ENCODE data around the gene OGFRL1.

The OGFRL1 gene

GRCh38 chr6:71277926-71278600 lies 10.5 kb upstream of the OGFRL1 start:
- WGBS (ENCODE audit: extremely low coverage, insufficient coverage, low lambda C conversion rate), result no CpG with 5 or more reads among the region's 3 CpGs
- DNase-seq, result peak; percentile 41

GRCh38 chr6:71279321-71279720 lies 9.3 kb upstream of the OGFRL1 start:
- Histone ChIP-seq H4K8ac (ENCODE audit: low read depth, low read length) (no peak overlapping the region), H2BK120ac (ENCODE audit: low read depth, low read length) (no peak overlapping the region), H3K27me3 (ENCODE audit: insufficient read depth, low read length, poor library complexity) (no peaks in the 10 kb centered on the region), H3K4me3 (ENCODE audit: low read length) (no peak overlapping the region), H3K4me1 (ENCODE audit: control insufficient read depth, low read depth, low read length) (no peaks in the 10 kb centered on the region), H2BK5ac (ENCODE audit: low read length) (no peak overlapping the region), H2AK5ac (ENCODE audit: low read length) (no peak overlapping the region), H3K4ac (ENCODE audit: low read depth, low read length) (no peak overlapping the region), H3K9ac (ENCODE audit: low read length) (no peak overlapping the region), H4K5ac (ENCODE audit: low read length) (no peak overlapping the region), H3K23ac (ENCODE audit: low read length) (no peak overlapping the region), H3K79me2 (ENCODE audit: control insufficient read depth, insufficient read depth, low read length) (no peaks in the 10 kb centered on the region), H3K4me2 (ENCODE audit: low read length) (no peak overlapping the region), H3K36me3 (ENCODE audit: control insufficient read depth, insufficient read depth, low read length) (no peaks in the 10 kb centered on the region), H3K18ac (ENCODE audit: low read length) (no peak overlapping the region), H3K27ac (ENCODE audit: low read depth, low read length) (no peak overlapping the region), H3K79me1 (ENCODE audit: low read length) (no peaks in the 10 kb centered on the region), H3K56ac (ENCODE audit: low read length) (no peak overlapping the region), H2BK15ac (replicated peaks; ENCODE audit: low read depth) (no peak overlapping the region)
- WGBS (ENCODE audit: extremely low coverage, insufficient coverage, low lambda C conversion rate), result no CpG with 5 or more reads among the region's 2 CpGs
- DNase-seq, result no peak

More at GRCh38 chr6:71277926-71278600, 10.5 kb upstream of the OGFRL1 start:
- H3K4me2 ChIP-seq (ENCODE audit: low read length), result no peak overlapping the region
- H2AK5ac ChIP-seq (ENCODE audit: low read length), result no peak overlapping the region
- H2BK5ac ChIP-seq (ENCODE audit: low read length), result no peak overlapping the region
- H4K5ac ChIP-seq (ENCODE audit: low read length), result no peak overlapping the region
- no peak overlapping the region for H3K9ac ChIP-seq (ENCODE audit: low read length)
- no peaks in the 10 kb centered on the region for H3K4me1 ChIP-seq (ENCODE audit: control insufficient read depth, low read depth, low read length)
- H3K23ac ChIP-seq (ENCODE audit: low read length), result no peak overlapping the region
- no peak overlapping the region for H3K18ac ChIP-seq (ENCODE audit: low read length)
- H2BK15ac ChIP-seq (replicated peaks; ENCODE audit: low read depth), result no peak overlapping the region
- no peaks in the 10 kb centered on the region for H3K27me3 ChIP-seq (ENCODE audit: insufficient read depth, low read length, poor library complexity)
- H4K8ac ChIP-seq (ENCODE audit: low read depth, low read length), result no peak overlapping the region
- H3K4ac ChIP-seq (ENCODE audit: low read depth, low read length), result no peak overlapping the region
- H3K79me1 ChIP-seq (ENCODE audit: low read length), result no peaks in the 10 kb centered on the region
- no peak overlapping the region for H3K4me3 ChIP-seq (ENCODE audit: low read length)
- no peaks in the 10 kb centered on the region for H3K79me2 ChIP-seq (ENCODE audit: control insufficient read depth, insufficient read depth, low read length)
- H2BK120ac ChIP-seq (ENCODE audit: low read depth, low read length), result no peak overlapping the region
- H3K27ac ChIP-seq (ENCODE audit: low read depth, low read length), result no peak overlapping the region
- H3K36me3 ChIP-seq (ENCODE audit: control insufficient read depth, insufficient read depth, low read length), result no peaks in the 10 kb centered on the region
- H3K56ac ChIP-seq (ENCODE audit: low read length), result no peak overlapping the region

DNA sequence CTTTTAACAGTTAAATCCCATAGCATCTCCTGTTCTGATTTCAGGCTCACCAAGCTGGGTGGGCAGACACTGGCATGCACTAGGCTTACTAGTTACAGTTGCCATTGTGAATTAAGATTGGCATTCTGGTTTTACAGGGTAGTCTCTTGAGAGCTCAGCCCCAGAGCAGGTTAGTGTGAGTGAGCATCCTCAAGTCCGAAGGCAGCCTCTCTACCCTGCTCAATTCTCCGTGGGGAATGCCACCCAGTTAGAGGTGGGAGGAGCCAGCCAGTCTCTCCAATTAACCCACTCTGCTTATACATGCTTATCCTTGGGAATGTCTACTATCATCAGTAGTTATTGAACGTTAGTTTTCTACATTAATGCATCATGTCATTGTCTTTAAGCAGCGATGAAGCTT lies 8.9 kb upstream of the OGFRL1 start:
- Histone ChIP-seq H3K79me2 (ENCODE audit: control insufficient read depth, insufficient read depth, low read length) (no peaks in the 10 kb centered on the region), H2BK120ac (ENCODE audit: low read depth, low read length) (no peak overlapping the region), H3K4me3 (ENCODE audit: low read length) (no peak overlapping the region), H3K36me3 (ENCODE audit: control insufficient read depth, insufficient read depth, low read length) (no peaks in the 10 kb centered on the region), H2BK15ac (replicated peaks; ENCODE audit: low read depth) (no peak overlapping the region), H3K27ac (ENCODE audit: low read depth, low read length) (no peak overlapping the region), H2BK5ac (ENCODE audit: low read length) (no peak overlapping the region), H3K79me1 (ENCODE audit: low read length) (no peaks in the 10 kb centered on the region), H3K9ac (ENCODE audit: low read length) (no peak overlapping the region), H3K18ac (ENCODE audit: low read length) (no peak overlapping the region), H3K23ac (ENCODE audit: low read length) (no peak overlapping the region), H4K8ac (ENCODE audit: low read depth, low read length) (no peak overlapping the region), H2AK5ac (ENCODE audit: low read length) (no peak overlapping the region), H3K4ac (ENCODE audit: low read depth, low read length) (no peak overlapping the region), H3K4me1 (ENCODE audit: control insufficient read depth, low read depth, low read length) (no peaks in the 10 kb centered on the region), H3K56ac (ENCODE audit: low read length) (no peak overlapping the region), H4K5ac (ENCODE audit: low read length) (no peak overlapping the region), H3K4me2 (ENCODE audit: low read length) (no peak overlapping the region), H3K27me3 (ENCODE audit: insufficient read depth, low read length, poor library complexity) (no peaks in the 10 kb centered on the region)
- no peak for DNase-seq
- no CpG with 5 or more reads among the region's 4 CpGs for WGBS (ENCODE audit: extremely low coverage, insufficient coverage, low lambda C conversion rate)

- Histone ChIP-seq H4K8ac (ENCODE audit: low read depth, low read length) (no peak overlapping the region), H3K56ac (ENCODE audit: low read length) (no peak overlapping the region), H3K36me3 (ENCODE audit: control insufficient read depth, insufficient read depth, low read length) (no peaks in the 10 kb centered on the region), H3K79me1 (ENCODE audit: low read length) (no peaks in the 10 kb centered on the region), H2BK15ac (replicated peaks; ENCODE audit: low read depth) (no peak overlapping the region), H4K5ac (ENCODE audit: low read length) (no peak overlapping the region), H3K79me2 (ENCODE audit: control insufficient read depth, insufficient read depth, low read length) (no peaks in the 10 kb centered on the region), H2BK120ac (ENCODE audit: low read depth, low read length) (no peak overlapping the region), H2BK5ac (ENCODE audit: low read length) (no peak overlapping the region), H2AK5ac (ENCODE audit: low read length) (no peak overlapping the region), H3K4ac (ENCODE audit: low read depth, low read length) (no peak overlapping the region), H3K27ac (ENCODE audit: low read depth, low read length) (no peak overlapping the region), H3K27me3 (ENCODE audit: insufficient read depth, low read length, poor library complexity) (no peaks in the 10 kb centered on the region), H3K9ac (ENCODE audit: low read length) (no peak overlapping the region), H3K4me2 (ENCODE audit: low read length) (no peak overlapping the region), H3K4me3 (ENCODE audit: low read length) (no peak overlapping the region), H3K18ac (ENCODE audit: low read length) (no peak overlapping the region), H3K4me1 (ENCODE audit: control insufficient read depth, low read depth, low read length) (no peaks in the 10 kb centered on the region), H3K23ac (ENCODE audit: low read length) (no peak overlapping the region)
- WGBS (ENCODE audit: extremely low coverage, insufficient coverage, low lambda C conversion rate), result no CpG with 5 or more reads among the region's 2 CpGs
- no peak for DNase-seq
These were observed 7.9 kb upstream of the OGFRL1 start for GRCh38 chr6:71280701-71281100.

- H3K9ac ChIP-seq (ENCODE audit: low read length), result no peak overlapping the region
These were observed 3.8 kb upstream of the OGFRL1 start for GRCh38 chr6:71284785-71285184.

DNA sequence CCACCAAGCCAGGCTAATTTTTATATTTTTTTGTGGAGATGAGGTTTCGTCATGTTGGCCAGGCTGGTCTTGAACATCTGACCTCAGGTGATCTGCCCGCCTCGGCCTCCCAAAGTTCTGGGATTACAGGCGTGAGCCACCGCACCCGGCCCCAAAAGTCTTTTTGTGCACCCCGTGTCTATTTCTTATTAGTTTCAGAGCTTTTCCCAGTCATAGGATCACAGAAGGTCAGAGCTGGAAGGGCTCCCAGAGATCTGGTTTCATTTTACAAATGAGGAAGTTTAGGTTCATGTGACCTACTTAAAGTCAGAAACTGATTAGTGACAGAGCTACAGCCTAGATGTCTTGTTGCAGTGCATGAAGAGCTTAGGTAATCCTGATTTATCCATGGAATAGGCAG lies 1.6 kb upstream of the OGFRL1 start:
- no peak overlapping the region for H4K5ac ChIP-seq (ENCODE audit: low read length)
- H3K4me1 ChIP-seq (ENCODE audit: control insufficient read depth, low read depth, low read length), result peaks cover 2% of the 10 kb centered on the region
- no peak overlapping the region for H3K23ac ChIP-seq (ENCODE audit: low read length)
- no peak overlapping the region for H3K18ac ChIP-seq (ENCODE audit: low read length)
- no peak overlapping the region for H3K4me2 ChIP-seq (ENCODE audit: low read length)
- H3K56ac ChIP-seq (ENCODE audit: low read length), result no peak overlapping the region
- H4K8ac ChIP-seq (ENCODE audit: low read depth, low read length), result no peak overlapping the region
- no peak overlapping the region for H2BK5ac ChIP-seq (ENCODE audit: low read length)
- no peak overlapping the region for H3K27ac ChIP-seq (ENCODE audit: low read depth, low read length)
- H2AK5ac ChIP-seq (ENCODE audit: low read length), result no peak overlapping the region
- no peaks in the 10 kb centered on the region for H3K79me2 ChIP-seq (ENCODE audit: control insufficient read depth, insufficient read depth, low read length)
- H3K4ac ChIP-seq (ENCODE audit: low read depth, low read length), result no peak overlapping the region
- H3K4me3 ChIP-seq (ENCODE audit: low read length), result no peak overlapping the region
- H3K79me1 ChIP-seq (ENCODE audit: low read length), result peaks cover 2% of the 10 kb centered on the region
- H3K27me3 ChIP-seq (ENCODE audit: insufficient read depth, low read length, poor library complexity), result no peaks in the 10 kb centered on the region
- DNase-seq, result no peak
- no peaks in the 10 kb centered on the region for H3K36me3 ChIP-seq (ENCODE audit: control insufficient read depth, insufficient read depth, low read length)
- H3K9ac ChIP-seq (ENCODE audit: low read length), result no peak overlapping the region
- WGBS (ENCODE audit: extremely low coverage, insufficient coverage, low lambda C conversion rate), result no CpG with 5 or more reads among the region's 7 CpGs
- no peak overlapping the region for H2BK15ac ChIP-seq (replicated peaks; ENCODE audit: low read depth)
- no peak overlapping the region for H2BK120ac ChIP-seq (ENCODE audit: low read depth, low read length)

More at GRCh38 chr6:71284785-71285184, 3.8 kb upstream of the OGFRL1 start:
- Histone ChIP-seq H2BK5ac (ENCODE audit: low read length) (no peak overlapping the region), H3K18ac (ENCODE audit: low read length) (no peak overlapping the region), H3K36me3 (ENCODE audit: control insufficient read depth, insufficient read depth, low read length) (no peaks in the 10 kb centered on the region), H3K4me1 (ENCODE audit: control insufficient read depth, low read depth, low read length) (no peaks in the 10 kb centered on the region), H3K4me3 (ENCODE audit: low read length) (no peak overlapping the region), H2BK120ac (ENCODE audit: low read depth, low read length) (no peak overlapping the region), H4K5ac (ENCODE audit: low read length) (no peak overlapping the region), H2AK5ac (ENCODE audit: low read length) (no peak overlapping the region), H3K4me2 (ENCODE audit: low read length) (no peak overlapping the region), H2BK15ac (replicated peaks; ENCODE audit: low read depth) (no peak overlapping the region), H3K4ac (ENCODE audit: low read depth, low read length) (no peak overlapping the region), H3K23ac (ENCODE audit: low read length) (no peak overlapping the region), H3K27me3 (ENCODE audit: insufficient read depth, low read length, poor library complexity) (no peaks in the 10 kb centered on the region), H3K27ac (ENCODE audit: low read depth, low read length) (no peak overlapping the region), H3K79me2 (ENCODE audit: control insufficient read depth, insufficient read depth, low read length) (no peaks in the 10 kb centered on the region), H3K79me1 (ENCODE audit: low read length) (peaks cover under 1% of the 10 kb centered on the region), H3K56ac (ENCODE audit: low read length) (no peak overlapping the region), H4K8ac (ENCODE audit: low read depth, low read length) (no peak overlapping the region)
- DNase-seq, result no peak

All from mesendoderm (in vitro differentiated cells).